Measurements from ENCODE around the gene USP26. TPM values are rescaled to one million over a fixed set of nuclear protein-coding genes. Genes with fewer than 3 reads are reported as not detected.
"Not testable (repeated sequence)": the region's sequence is repeated elsewhere in the genome, so short reads cannot be mapped to it uniquely, and the experiment has no call there.

The USP26 gene, protein sequence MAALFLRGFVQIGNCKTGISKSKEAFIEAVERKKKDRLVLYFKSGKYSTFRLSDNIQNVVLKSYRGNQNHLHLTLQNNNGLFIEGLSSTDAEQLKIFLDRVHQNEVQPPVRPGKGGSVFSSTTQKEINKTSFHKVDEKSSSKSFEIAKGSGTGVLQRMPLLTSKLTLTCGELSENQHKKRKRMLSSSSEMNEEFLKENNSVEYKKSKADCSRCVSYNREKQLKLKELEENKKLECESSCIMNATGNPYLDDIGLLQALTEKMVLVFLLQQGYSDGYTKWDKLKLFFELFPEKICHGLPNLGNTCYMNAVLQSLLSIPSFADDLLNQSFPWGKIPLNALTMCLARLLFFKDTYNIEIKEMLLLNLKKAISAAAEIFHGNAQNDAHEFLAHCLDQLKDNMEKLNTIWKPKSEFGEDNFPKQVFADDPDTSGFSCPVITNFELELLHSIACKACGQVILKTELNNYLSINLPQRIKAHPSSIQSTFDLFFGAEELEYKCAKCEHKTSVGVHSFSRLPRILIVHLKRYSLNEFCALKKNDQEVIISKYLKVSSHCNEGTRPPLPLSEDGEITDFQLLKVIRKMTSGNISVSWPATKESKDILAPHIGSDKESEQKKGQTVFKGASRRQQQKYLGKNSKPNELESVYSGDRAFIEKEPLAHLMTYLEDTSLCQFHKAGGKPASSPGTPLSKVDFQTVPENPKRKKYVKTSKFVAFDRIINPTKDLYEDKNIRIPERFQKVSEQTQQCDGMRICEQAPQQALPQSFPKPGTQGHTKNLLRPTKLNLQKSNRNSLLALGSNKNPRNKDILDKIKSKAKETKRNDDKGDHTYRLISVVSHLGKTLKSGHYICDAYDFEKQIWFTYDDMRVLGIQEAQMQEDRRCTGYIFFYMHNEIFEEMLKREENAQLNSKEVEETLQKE
- not detected for polyA plus RNA-seq (2012; ENCODE audit: low read depth, missing spikeins)

DNA sequence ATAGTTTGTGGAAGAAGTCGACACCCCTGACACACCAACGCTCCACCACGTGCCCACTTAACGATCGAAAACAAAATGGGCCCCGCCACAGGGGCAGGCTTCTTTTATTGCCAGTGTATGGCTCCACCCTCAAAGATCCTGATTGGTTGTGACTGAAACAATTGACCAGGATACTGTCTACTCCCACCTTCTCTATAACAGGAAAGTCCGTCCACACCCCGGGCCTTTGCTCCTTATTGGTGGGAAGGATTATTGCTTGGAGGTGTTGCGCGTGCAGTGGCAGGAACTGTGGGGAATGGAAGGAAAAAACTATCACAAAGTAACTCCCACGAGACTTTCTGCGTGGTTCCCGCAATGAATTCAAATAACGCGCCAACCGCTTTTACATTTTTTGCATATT, at the start of gene USP26:
USP26 (minus strand) TSS at position 79 of the 400 bp plus-strand sequence. CDS start 68,889 bp downstream, outside the sequence.
- TF ChIP-seq POU2F2 (IDR thresholded peaks at IDR 0.05; ENCODE audit: low read depth, low read length) (no peak), SPI1 (IDR thresholded peaks at IDR 0.05; ENCODE audit: low read depth, low read length) (no peak), TAF1 (IDR thresholded peaks at IDR 0.05; ENCODE audit: low read depth, low read length) (no peak), PAX5 (IDR thresholded peaks at IDR 0.05; ENCODE audit: insufficient read depth, low read length, severe bottlenecking) (no peak), POLR2AphosphoS5 (IDR thresholded peaks at IDR 0.05; ENCODE audit: low read depth, low read length) (no peak), POLR2A (IDR thresholded peaks at IDR 0.05; ENCODE audit: low read depth, low read length) (no peak)
- DNase-seq (ENCODE audit: insufficient read length, low spot score) (no peak), FAIRE-seq (no peak)

DNA sequence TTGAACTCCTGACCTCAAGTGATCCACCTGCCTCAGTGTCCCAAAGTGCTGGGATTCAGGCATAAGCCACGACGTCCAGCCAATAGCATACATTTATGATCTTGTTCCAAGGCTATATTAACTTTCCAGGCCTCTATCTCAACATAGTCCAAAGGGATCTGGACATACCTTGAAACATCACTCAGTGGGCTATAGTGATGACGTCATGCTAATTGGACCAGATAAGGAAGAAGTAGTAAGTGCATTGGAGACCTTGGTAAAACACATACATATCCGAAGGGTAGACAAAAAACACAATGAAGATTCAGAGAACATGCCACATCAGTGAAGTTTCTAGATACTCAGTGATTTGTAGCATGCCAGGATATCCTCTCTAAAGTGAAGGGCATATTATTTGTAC, 37.4 kb upstream of the USP26 start:
- FAIRE-seq (no peak), DNase-seq (ENCODE audit: insufficient read length, low spot score) (no peak)
- TF ChIP-seq POU2F2 (IDR thresholded peaks at IDR 0.05; ENCODE audit: low read depth, low read length): no peak
- no peak for TF ChIP-seq POLR2AphosphoS5 (IDR thresholded peaks at IDR 0.05; ENCODE audit: low read depth, low read length)
- TF ChIP-seq SPI1 (IDR thresholded peaks at IDR 0.05; ENCODE audit: low read depth, low read length): no peak
- no peak for TF ChIP-seq TAF1 (IDR thresholded peaks at IDR 0.05; ENCODE audit: low read depth, low read length)
- no peak for TF ChIP-seq POLR2A (IDR thresholded peaks at IDR 0.05; ENCODE audit: low read depth, low read length)
- TF ChIP-seq PAX5 (IDR thresholded peaks at IDR 0.05; ENCODE audit: insufficient read depth, low read length, severe bottlenecking): no peak

DNA sequence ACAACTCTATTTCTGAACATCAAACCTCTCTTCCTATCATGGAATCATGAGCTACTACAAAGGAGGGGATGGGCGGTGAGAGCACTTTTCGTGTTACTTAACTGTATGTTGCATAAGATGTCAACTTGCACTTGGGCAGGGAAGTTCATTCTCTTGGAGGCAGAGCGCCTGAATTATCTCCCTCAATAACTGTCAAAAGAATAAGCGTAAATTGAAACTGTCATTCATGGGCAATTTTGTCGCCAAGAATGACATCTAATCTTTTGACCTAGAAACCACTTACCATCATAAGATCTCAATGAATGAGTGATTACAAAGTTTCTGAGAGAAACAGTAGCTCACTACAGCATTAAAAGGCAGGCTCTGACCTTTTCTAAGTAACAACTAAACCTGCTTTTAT, 23.5 kb upstream of the USP26 start:
- DNase-seq (ENCODE audit: insufficient read length, low spot score) (no peak), FAIRE-seq (no peak)
- no peak for TF ChIP-seq PAX5 (IDR thresholded peaks at IDR 0.05; ENCODE audit: insufficient read depth, low read length, severe bottlenecking)
- TF ChIP-seq SPI1 (IDR thresholded peaks at IDR 0.05; ENCODE audit: low read depth, low read length): no peak
- TF ChIP-seq POLR2A (IDR thresholded peaks at IDR 0.05; ENCODE audit: low read depth, low read length): no peak
- TF ChIP-seq POU2F2 (IDR thresholded peaks at IDR 0.05; ENCODE audit: low read depth, low read length): no peak
- no peak for TF ChIP-seq POLR2AphosphoS5 (IDR thresholded peaks at IDR 0.05; ENCODE audit: low read depth, low read length)
- no peak for TF ChIP-seq TAF1 (IDR thresholded peaks at IDR 0.05; ENCODE audit: low read depth, low read length)

DNA sequence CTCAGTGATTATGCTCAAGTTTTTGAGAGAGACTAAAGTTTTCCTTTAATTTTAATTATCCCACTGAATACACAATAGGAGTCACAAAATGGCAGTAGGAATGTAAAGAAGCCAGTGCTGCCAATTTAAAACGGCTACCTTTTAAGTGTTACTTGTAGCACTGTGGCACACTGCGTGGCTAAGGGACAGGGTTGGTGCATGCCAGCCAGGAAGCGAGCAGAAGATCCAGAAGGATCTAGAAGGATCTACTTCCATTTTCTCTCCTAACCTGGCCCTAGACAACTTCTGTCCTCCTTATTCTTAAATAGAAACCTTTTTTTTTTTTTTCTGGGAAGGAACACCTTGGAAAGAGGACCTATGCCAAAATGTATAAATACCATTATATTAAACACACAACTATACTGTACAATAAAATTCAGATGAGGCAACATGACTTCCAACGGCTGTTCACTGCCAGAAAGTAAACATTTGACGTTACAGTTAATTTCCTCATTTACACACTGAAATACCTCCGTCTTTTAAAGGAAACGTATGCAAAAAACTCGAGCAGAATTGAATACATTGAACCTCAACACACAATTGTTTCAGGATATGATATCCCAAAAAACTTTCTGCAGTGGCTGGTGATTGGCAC, 2.7 kb downstream of the USP26 start:
- FAIRE-seq: no peak
- no peak for DNase-seq (ENCODE audit: insufficient read length, low spot score)
- no peak for TF ChIP-seq POLR2A (IDR thresholded peaks at IDR 0.05; ENCODE audit: low read depth, low read length)
- no peak for TF ChIP-seq POU2F2 (IDR thresholded peaks at IDR 0.05; ENCODE audit: low read depth, low read length)
- TF ChIP-seq SPI1 (IDR thresholded peaks at IDR 0.05; ENCODE audit: low read depth, low read length): no peak
- TF ChIP-seq POLR2AphosphoS5 (IDR thresholded peaks at IDR 0.05; ENCODE audit: low read depth, low read length): no peak

DNA sequence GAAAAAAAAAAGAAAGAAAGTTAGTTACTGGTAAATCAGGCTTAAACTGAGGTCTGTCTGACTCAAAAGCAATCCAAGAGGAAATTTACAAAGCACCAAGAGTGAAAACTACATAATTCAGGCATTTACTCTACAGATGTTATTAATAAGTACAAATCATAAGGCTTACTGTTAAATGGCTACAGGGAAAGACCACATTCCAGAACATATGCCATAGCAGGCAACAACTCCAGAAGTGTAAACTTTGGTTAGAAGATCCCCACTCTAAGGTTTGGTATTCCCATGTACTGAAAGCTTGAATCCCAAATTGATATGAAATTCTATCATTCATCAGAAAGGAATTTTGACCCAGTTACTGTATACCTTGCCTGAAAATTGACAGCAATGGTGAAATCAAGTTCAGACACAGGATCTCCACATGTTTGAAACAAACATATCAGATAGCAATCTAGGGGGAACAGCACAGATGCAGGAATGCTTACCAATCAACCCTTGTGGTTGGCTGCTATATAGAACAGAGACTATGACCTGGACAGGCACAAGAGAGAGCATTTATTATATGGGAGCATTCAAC, 6.6 kb downstream of the USP26 start:
- FAIRE-seq (no peak), DNase-seq (ENCODE audit: insufficient read length, low spot score) (no peak)
- TF ChIP-seq POLR2AphosphoS5 (IDR thresholded peaks at IDR 0.05; ENCODE audit: low read depth, low read length) (no peak), SPI1 (IDR thresholded peaks at IDR 0.05; ENCODE audit: low read depth, low read length) (no peak), TAF1 (IDR thresholded peaks at IDR 0.05; ENCODE audit: low read depth, low read length) (no peak), POU2F2 (IDR thresholded peaks at IDR 0.05; ENCODE audit: low read depth, low read length) (no peak)

DNA sequence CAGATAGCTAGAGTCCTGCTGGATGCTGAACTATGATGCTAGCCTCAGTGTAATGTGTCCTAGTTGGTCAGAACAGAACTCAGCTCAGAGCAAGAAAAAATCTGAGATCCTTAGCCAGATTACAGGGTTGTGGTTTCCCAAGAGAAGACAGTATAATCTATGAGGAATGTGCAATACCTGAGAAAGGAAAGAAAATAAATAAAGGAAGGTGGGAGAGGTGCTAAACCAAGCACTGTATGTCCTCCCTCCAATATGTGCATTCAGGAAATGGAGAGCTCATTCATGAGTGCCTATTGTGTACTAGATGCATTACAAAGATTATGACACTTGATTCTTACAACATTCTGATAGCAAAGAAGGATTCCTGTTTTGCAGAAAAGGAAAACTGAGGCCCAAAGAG, 7.5 kb downstream of the USP26 start:
- DNase-seq (ENCODE audit: insufficient read length, low spot score) (no peak), FAIRE-seq (no peak)
- TF ChIP-seq POU2F2 (IDR thresholded peaks at IDR 0.05; ENCODE audit: low read depth, low read length): no peak
- TF ChIP-seq POLR2A (IDR thresholded peaks at IDR 0.05; ENCODE audit: low read depth, low read length): no peak
- no peak for TF ChIP-seq TAF1 (IDR thresholded peaks at IDR 0.05; ENCODE audit: low read depth, low read length)
- TF ChIP-seq PAX5 (IDR thresholded peaks at IDR 0.05; ENCODE audit: insufficient read depth, low read length, severe bottlenecking): no peak
- no peak for TF ChIP-seq SPI1 (IDR thresholded peaks at IDR 0.05; ENCODE audit: low read depth, low read length)
- TF ChIP-seq POLR2AphosphoS5 (IDR thresholded peaks at IDR 0.05; ENCODE audit: low read depth, low read length): no peak

DNA sequence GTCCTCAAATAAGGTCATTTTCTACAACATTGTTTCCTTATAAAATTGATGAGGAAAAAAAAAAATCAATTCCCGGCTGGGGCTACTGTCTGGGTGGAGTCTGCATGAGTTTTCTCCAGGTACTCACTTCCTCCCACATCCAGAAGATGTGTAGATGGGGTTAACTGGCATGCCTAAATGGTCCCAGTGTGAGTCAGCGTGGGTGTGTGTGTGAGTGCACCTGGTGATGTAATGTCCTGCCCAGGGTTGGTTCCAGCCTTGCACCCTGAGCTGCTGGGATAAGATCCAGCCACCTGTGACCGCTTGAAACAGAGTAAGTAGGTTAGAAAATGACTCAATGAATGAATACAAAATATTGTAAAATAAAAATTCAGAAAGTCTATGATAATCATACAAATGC, 11.1 kb downstream of the USP26 start:
- TF ChIP-seq PAX5 (IDR thresholded peaks at IDR 0.05; ENCODE audit: insufficient read depth, low read length, severe bottlenecking) (no peak), POU2F2 (IDR thresholded peaks at IDR 0.05; ENCODE audit: low read depth, low read length) (no peak), SPI1 (IDR thresholded peaks at IDR 0.05; ENCODE audit: low read depth, low read length) (no peak), POLR2AphosphoS5 (IDR thresholded peaks at IDR 0.05; ENCODE audit: low read depth, low read length) (no peak), TAF1 (IDR thresholded peaks at IDR 0.05; ENCODE audit: low read depth, low read length) (no peak), POLR2A (IDR thresholded peaks at IDR 0.05; ENCODE audit: low read depth, low read length) (no peak)
- no peak for DNase-seq (ENCODE audit: insufficient read length, low spot score)
- no peak for FAIRE-seq

DNA sequence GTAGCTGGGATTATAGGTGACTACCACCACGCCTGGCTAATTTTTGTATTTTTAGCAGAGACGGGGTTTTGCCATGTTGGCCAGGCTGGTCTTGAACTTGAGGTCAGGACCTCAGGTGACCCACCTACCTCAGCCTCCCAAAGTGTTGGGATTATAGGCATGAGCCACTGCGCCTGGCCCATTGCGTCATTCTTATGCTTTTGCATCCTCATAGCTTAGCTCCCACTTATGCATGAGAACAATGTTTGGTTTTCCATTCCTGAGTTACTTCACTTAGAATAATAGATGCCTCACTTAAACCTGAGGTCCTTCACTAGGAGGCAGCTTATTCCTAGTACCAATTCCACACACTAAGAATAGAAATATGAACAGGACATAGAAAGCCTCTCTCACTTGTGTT, 11.9 kb downstream of the USP26 start:
- FAIRE-seq; DNase-seq (ENCODE audit: insufficient read length, low spot score): not testable (repeated sequence)

DNA sequence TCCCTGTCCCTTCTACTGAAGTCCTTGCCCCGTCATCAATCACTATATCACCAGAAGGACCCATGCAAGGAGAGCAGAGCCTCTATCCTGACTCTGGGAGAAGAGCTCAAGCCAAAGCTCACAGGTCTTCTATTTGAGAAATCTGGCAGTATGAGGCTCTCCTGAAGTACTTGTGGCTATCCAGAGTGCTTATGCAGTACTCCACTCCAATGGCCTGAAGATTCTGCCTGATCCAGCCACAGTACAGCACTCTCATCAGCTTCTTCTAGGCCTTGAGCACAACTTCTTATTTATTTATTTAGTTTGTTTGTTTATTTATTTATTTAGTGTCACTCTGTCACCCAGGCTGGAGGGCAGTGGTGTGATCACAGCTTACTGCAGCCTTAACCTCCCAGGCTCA, 13.0 kb downstream of the USP26 start:
- DNase-seq (ENCODE audit: insufficient read length, low spot score) (no peak), FAIRE-seq (no peak)
- TF ChIP-seq POLR2AphosphoS5 (IDR thresholded peaks at IDR 0.05; ENCODE audit: low read depth, low read length): no peak
- no peak for TF ChIP-seq POLR2A (IDR thresholded peaks at IDR 0.05; ENCODE audit: low read depth, low read length)
- TF ChIP-seq TAF1 (IDR thresholded peaks at IDR 0.05; ENCODE audit: low read depth, low read length): no peak
- no peak for TF ChIP-seq SPI1 (IDR thresholded peaks at IDR 0.05; ENCODE audit: low read depth, low read length)
- TF ChIP-seq PAX5 (IDR thresholded peaks at IDR 0.05; ENCODE audit: insufficient read depth, low read length, severe bottlenecking): no peak
- TF ChIP-seq POU2F2 (IDR thresholded peaks at IDR 0.05; ENCODE audit: low read depth, low read length): no peak

All from GM12891 (cell line).